OCI-LY3 (cell line): Measurements from ENCODE around the gene TERF2IP.

Experiments used
- H2AFZ ChIP-seq: fragments of 200-600, 300-600 bp; shearing (Covaris generic); 2 replicates; pipeline ENCODE4 v1.6.0; 2014; ENCODE audit warnings: antibody characterized with exemption, low read depth, low read length
- H3K27ac ChIP-seq: fragments of 200-600, 300-600 bp; sonication (generic); 2 replicates; pipeline ENCODE4 v1.5.1; 2014; ENCODE audit warnings: mild to moderate bottlenecking, low read length, moderate library complexity, mixed read lengths
- H3K27me3 ChIP-seq: fragments of 200-600, 300-600 bp; sonication (generic); 2 replicates; pipeline ENCODE4 v1.6.1; 2014; ENCODE audit warnings: low read depth, low read length, mixed read lengths
- H3K36me3 ChIP-seq: fragments of 200-600, 300-600 bp; sonication (generic); replicated peaks from 2 replicates; pipeline ENCODE3; 2014; ENCODE audit warnings: low read depth, low read length, mixed read lengths
- H3K4me1 ChIP-seq: fragments of 300-600, 200-600 bp; sonication (generic); 2 replicates; pipeline ENCODE4 v1.6.1; 2014; ENCODE audit warnings: low read length, mixed read lengths
- H3K4me2 ChIP-seq: fragments of 200-600, 300-600 bp; sonication (generic); 2 replicates; pipeline ENCODE4 v1.6.1; 2014; ENCODE audit warnings: low read length, mixed read lengths
- H3K4me3 ChIP-seq: fragments of 300-600, 200-600 bp; sonication (generic); 2 replicates; pipeline ENCODE4 v1.5.1; 2014; ENCODE audit warnings: antibody characterized with exemption, mild to moderate bottlenecking, low read length, moderate library complexity
- H3K79me2 ChIP-seq: fragments of 300-600, 200-600 bp; shearing (Covaris generic); 2 replicates; pipeline ENCODE4 v1.6.1; 2014; ENCODE audit warnings: mild to moderate bottlenecking, low read length, mixed read lengths
- H3K9ac ChIP-seq: fragments of 300-600, 200-600 bp; shearing (Covaris generic); 2 replicates; pipeline ENCODE4 v1.6.0; 2014; ENCODE audit warnings: mild to moderate bottlenecking, low read length, moderate library complexity
- H3K9me3 ChIP-seq: fragments of 200-600, 300-600 bp; shearing (Covaris generic); 2 replicates; pipeline ENCODE4 v1.6.1; 2014; ENCODE audit warnings: low read length, mixed read lengths; ENCODE audit not compliant: insufficient read depth
- H4K20me1 ChIP-seq: fragments of 200-600, 300-600 bp; sonication (generic); 2 replicates; pipeline ENCODE4 v1.6.1; 2016; ENCODE audit warnings: low read length, mixed read lengths; ENCODE audit not compliant: insufficient read depth
- CTCF ChIP-seq: fragments of 200-600, 300-600 bp; sonication (generic); IDR thresholded peaks from 2 replicates; pipeline ENCODE4 v1.5.1; 2014; ENCODE audit warnings: antibody characterized with exemption, low read length, low read depth
- EZH2phosphoT487 ChIP-seq: fragments of 200-600 bp; shearing (Covaris generic); IDR thresholded peaks from 2 replicates; pipeline ENCODE4 v1.6.1; 2018; ENCODE audit warnings: antibody characterized with exemption, mixed run types, low read depth

Gene TERF2IP, protein sequence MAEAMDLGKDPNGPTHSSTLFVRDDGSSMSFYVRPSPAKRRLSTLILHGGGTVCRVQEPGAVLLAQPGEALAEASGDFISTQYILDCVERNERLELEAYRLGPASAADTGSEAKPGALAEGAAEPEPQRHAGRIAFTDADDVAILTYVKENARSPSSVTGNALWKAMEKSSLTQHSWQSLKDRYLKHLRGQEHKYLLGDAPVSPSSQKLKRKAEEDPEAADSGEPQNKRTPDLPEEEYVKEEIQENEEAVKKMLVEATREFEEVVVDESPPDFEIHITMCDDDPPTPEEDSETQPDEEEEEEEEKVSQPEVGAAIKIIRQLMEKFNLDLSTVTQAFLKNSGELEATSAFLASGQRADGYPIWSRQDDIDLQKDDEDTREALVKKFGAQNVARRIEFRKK

GRCh38 chr16:75647492-75648264, at the start of gene TERF2IP, which contains the start of gene KARS1:
TSS of gene TERF2IP (plus strand) at chr16:75647773. CDS start at chr16:75647883, 110 bp downstream.
TSS of gene KARS1 (minus strand) at chr16:75647665. CDS start at chr16:75647639, 26 bp downstream.
- Histone ChIP-seq H3K4me3 (peak within 1 kb of the TSS; percentile 96), H4K20me1 (peaks cover 40% of the 10 kb centered on the region), H2AFZ (peak within 1 kb of the TSS; percentile 83), H3K9me3 (no peaks in the 10 kb centered on the region), H3K27ac (peak within 1 kb of the TSS; percentile 89), H3K4me1 (peaks cover 46% of the 10 kb centered on the region), H3K9ac (peak within 1 kb of the TSS; percentile 96), H3K27me3 (no peaks in the 10 kb centered on the region), H3K36me3 (peaks cover 31% of the 10 kb centered on the region), H3K4me2 (peak within 1 kb of the TSS; percentile 98), H3K79me2 (peaks cover 98% of the 10 kb centered on the region)
- TF ChIP-seq CTCF, result no peak
- no peak for TF ChIP-seq EZH2phosphoT487

DNA sequence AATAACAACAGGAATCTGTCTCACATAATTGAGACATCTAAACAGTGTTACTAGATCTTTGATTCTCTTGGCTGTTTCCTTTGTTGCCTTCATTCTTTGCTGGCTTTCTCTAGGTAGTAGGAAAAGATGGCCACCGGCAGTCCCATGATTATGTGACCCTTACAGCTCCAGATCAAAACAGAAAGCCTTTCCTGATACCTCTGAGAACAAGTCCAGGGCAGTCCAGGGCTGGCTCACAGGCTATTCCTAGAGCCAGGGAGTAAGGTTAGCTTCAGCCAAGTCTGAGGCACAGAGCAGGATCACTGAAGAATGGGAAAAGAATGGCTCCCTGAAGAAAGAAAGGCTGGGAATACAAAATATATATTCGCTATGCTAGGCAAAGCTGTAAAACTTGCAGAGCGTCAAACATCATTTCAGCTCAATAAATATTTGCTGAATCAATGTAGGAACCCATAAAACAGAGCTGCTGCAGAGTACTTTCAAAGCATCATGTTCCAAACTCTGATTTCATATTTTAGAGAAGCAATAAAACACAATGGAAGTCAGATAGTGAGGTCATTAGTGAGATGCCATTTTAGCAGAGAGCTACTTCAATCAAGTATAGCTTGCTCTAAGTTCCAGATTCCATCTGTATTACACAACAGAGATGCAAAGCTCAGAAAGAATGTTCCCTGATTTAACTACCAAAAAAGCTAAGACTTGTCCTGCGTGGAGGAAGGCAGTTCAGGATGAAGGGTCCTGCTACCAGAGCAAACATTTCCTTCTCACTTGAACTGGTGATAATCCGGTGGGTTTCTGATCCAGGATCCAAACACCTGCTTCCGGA, 47.9 kb upstream of the TERF2IP start:
- no peak overlapping the region for H2AFZ ChIP-seq
- H3K4me3 ChIP-seq, result no peak overlapping the region
- no peak overlapping the region for H3K9ac ChIP-seq
- TF ChIP-seq CTCF (no peak), EZH2phosphoT487 (no peak)
- H3K9me3 ChIP-seq, result peaks cover 7% of the 10 kb centered on the region; the same call in 1 of the 2 replicates
- H3K27ac ChIP-seq, result no peak overlapping the region
- H4K20me1 ChIP-seq, result no peaks in the 10 kb centered on the region
- no peak overlapping the region for H3K4me2 ChIP-seq
- no peaks in the 10 kb centered on the region for H3K4me1 ChIP-seq
- H3K27me3 ChIP-seq, result no peaks in the 10 kb centered on the region
- peaks cover 58% of the 10 kb centered on the region for H3K36me3 ChIP-seq
- no peaks in the 10 kb centered on the region for H3K79me2 ChIP-seq

- H3K36me3 ChIP-seq, result peaks cover 60% of the 10 kb centered on the region
- H2AFZ ChIP-seq, result no peak overlapping the region
- H4K20me1 ChIP-seq, result no peaks in the 10 kb centered on the region
- H3K4me1 ChIP-seq, result peaks cover 4% of the 10 kb centered on the region; the same call in 1 of the 2 replicates
- H3K9me3 ChIP-seq, result peaks cover 7% of the 10 kb centered on the region; the same call in 1 of the 2 replicates
- H3K9ac ChIP-seq, result no peak overlapping the region
- no peak for TF ChIP-seq CTCF
- H3K4me2 ChIP-seq, result no peak overlapping the region
- H3K79me2 ChIP-seq, result no peaks in the 10 kb centered on the region
- no peak overlapping the region for H3K27ac ChIP-seq
- no peaks in the 10 kb centered on the region for H3K27me3 ChIP-seq
- no peak overlapping the region for H3K4me3 ChIP-seq
Observed at GRCh38 chr16:75603241-75603640, 44.3 kb upstream of the TERF2IP start.
